WTC11 (cell line): ENCODE measurements around the gene KRT5. TPM values are rescaled to one million over a fixed set of nuclear protein-coding genes. Genes with fewer than 3 reads are reported as not detected.

ENCODE experiments used
- ATAC-seq: fragments of 200-7000 bp; cut with Tn5 transposase; 2 replicates; pipeline ENCODE4 v1.10.0; 2021; ENCODE audit warnings: mild to moderate bottlenecking, moderate library complexity
- CTCF ChIA-PET: fragments of 300-600 bp; sonication (Branson Sonifier 250); formaldehyde crosslinking; loops from one replicate; lab custom pipeline; 2021; ENCODE audit warnings: antibody characterized with exemption; lab: Charles Lee
- POLR2A ChIA-PET: fragments of 350-600 bp; sonication (Branson Sonifier 250); formaldehyde crosslinking; loops from one replicate; lab custom pipeline; 2021; ENCODE audit warnings: antibody characterized with exemption; lab: Charles Lee
- DNase-seq: peaks from one replicate; pipeline ENCODE4 v3.0.0; 2021; ENCODE audit warnings: low spot score
- H3K27ac Mint-ChIP-seq: 2 replicates; pipeline ENCODE4 v1.8.0; 2021; ENCODE audit warnings: mixed read lengths
- H3K27me3 Mint-ChIP-seq: 2 replicates; pipeline ENCODE4 v1.8.0; 2021; ENCODE audit warnings: low read depth, mild to moderate bottlenecking, moderate library complexity, mixed read lengths
- H3K36me3 Mint-ChIP-seq: 2 replicates; pipeline ENCODE4 v1.8.0; 2021; ENCODE audit warnings: mixed read lengths
- H3K4me1 Mint-ChIP-seq: 2 replicates; pipeline ENCODE4 v1.8.0; 2022; ENCODE audit warnings: mixed read lengths
- H3K4me3 Mint-ChIP-seq: 2 replicates; pipeline ENCODE4 v1.8.0; 2021; ENCODE audit warnings: mild to moderate bottlenecking, moderate library complexity, mixed read lengths
- H3K9me3 Mint-ChIP-seq: 2 replicates; pipeline ENCODE4 v1.8.0; 2021; ENCODE audit warnings: mixed read lengths
- ARID4B ChIP-seq: sonication (generic); formaldehyde crosslinking; IDR thresholded peaks from 2 replicates; pipeline ENCODE4 v1.8.0; 2023; ENCODE audit warnings: missing genetic modification reagents, mild to moderate bottlenecking, borderline replicate concordance
- CTCF ChIP-seq: fragments of 200-600 bp; IDR thresholded peaks from 2 replicates; pipeline ENCODE4 v1.8.0; 2022; ENCODE audit warnings: antibody characterized with exemption
- ELF4 ChIP-seq: sonication (generic); formaldehyde crosslinking; IDR thresholded peaks from 2 replicates; pipeline ENCODE4 v1.8.1; 2022; ENCODE audit warnings: low read depth, mild to moderate bottlenecking, moderate library complexity, missing genetic modification reagents
- FOXK1 ChIP-seq: sonication (generic); formaldehyde crosslinking; IDR thresholded peaks from 2 replicates; pipeline ENCODE4 v1.8.0; 2022; ENCODE audit warnings: mild to moderate bottlenecking, moderate library complexity, missing genetic modification reagents
- HMGXB4 ChIP-seq: sonication (generic); formaldehyde crosslinking; IDR thresholded peaks from 2 replicates; pipeline ENCODE4 v1.8.1; 2023; ENCODE audit warnings: mild to moderate bottlenecking, moderate library complexity, missing genetic modification reagents
- MAX ChIP-seq: sonication (generic); formaldehyde crosslinking; IDR thresholded peaks from 2 replicates; pipeline ENCODE4 v1.8.0; 2022; ENCODE audit warnings: mild to moderate bottlenecking, missing genetic modification reagents
- NFYB ChIP-seq: sonication (generic); formaldehyde crosslinking; conservative IDR thresholded peaks from 2 replicates; pipeline ENCODE4 v1.8.0; 2022; ENCODE audit warnings: low read depth, missing genetic modification reagents
- RORB ChIP-seq: fragments of 250-450 bp; sonication (Bioruptor Pico); IDR thresholded peaks from 2 replicates; pipeline ENCODE4 v1.9.0; 2021; ENCODE audit warnings: mild to moderate bottlenecking
- USF1 ChIP-seq: sonication (generic); formaldehyde crosslinking; IDR thresholded peaks from 2 replicates; pipeline ENCODE4 v1.8.0; 2022; ENCODE audit warnings: mild to moderate bottlenecking, missing genetic modification reagents
- ZBTB43 ChIP-seq: sonication (generic); formaldehyde crosslinking; IDR thresholded peaks from 2 replicates; pipeline ENCODE4 v1.8.1; 2023; ENCODE audit warnings: mild to moderate bottlenecking, missing genetic modification reagents
- ZNF671 ChIP-seq: fragments of 250-450 bp; sonication (Bioruptor Pico); IDR thresholded peaks from 2 replicates; pipeline ENCODE4 v1.8.0; 2021; ENCODE audit warnings: mild to moderate bottlenecking
- total RNA-seq: library from RNA; stranded (reverse); gene quantifications from 3 replicates; pipeline ENCODE4 v1.2.3, GENCODE V29; 2021

Gene KRT5
- total RNA-seq, 1 experiment from 2014 or later = not detected

- H3K4me1 Mint-ChIP-seq = peaks cover 27% of the 10 kb centered on the region
- peaks cover 4% of the 10 kb centered on the region; the same call in 1 of the 2 replicates for H3K27me3 Mint-ChIP-seq
- CTCF ChIA-PET = interaction anchor here (0.8 to 3.2 kb wide), 8 partner anchors 13 to 376 kb away, joined by 3 to 20 read pairs (median 5); no protein-coding TSS in a partner anchor
Measured at GRCh38 chr12:52494518-52494917, 25.7 kb downstream of the KRT5 start.

More at GRCh38 chr12:52494518-52494917, 25.7 kb downstream of the KRT5 start:
- POLR2A ChIA-PET = no interaction called here
- Mint-ChIP-seq H3K4me3 (no peak overlapping the region), H3K27ac (no peak overlapping the region), H3K9me3 (peaks cover 21% of the 10 kb centered on the region), H3K36me3 (0 out of 2 replicates have a peak, but pooled peaks cover 3% of the 10 kb centered on the region)
- DNase-seq (no peak), ATAC-seq (no peak)
- TF ChIP-seq ELF4 (no peak), RORB (CRISPR knock-in tag) (no peak), ZBTB43 (CRISPR knock-in tag) (no peak), ZNF671 (CRISPR knock-in tag) (no peak), ARID4B (CRISPR knock-in tag) (no peak), CTCF (no peak), MAX (CRISPR knock-in tag) (no peak), FOXK1 (CRISPR knock-in tag) (no peak), USF1 (CRISPR knock-in tag) (no peak), NFYB (no peak), HMGXB4 (CRISPR knock-in tag) (no peak)
